Upper lobe of left lung (tissue), 6 donors: Measurements from ENCODE around the gene DSCAM. TPM values are rescaled to one million over a fixed set of nuclear protein-coding genes. Genes with fewer than 3 reads are reported as not detected.

Experiments used
- ATAC-seq, 2 donors: fragments of 200-7000 bp; cut with Tn5 transposase; one replicate each; pipeline ENCODE4 v1.9.1; 2022; ENCODE audit warnings: mild to moderate bottlenecking in 2 of 2, moderate library complexity in 2 of 2; ENCODE audit not compliant: low FRiP score in 2 of 2
- DNase-seq, 2 donors: peaks; one replicate each; pipeline ENCODE4 v3.0.0-alpha.2; 2019 to 2020
- H3K27ac ChIP-seq, 4 donors: fragments of 200-600 bp; sonication (generic); one replicate each; pipeline ENCODE4 v1.5.1; 2016 to 2019
- H3K27me3 ChIP-seq, 4 donors: fragments of 200-600 bp; sonication (generic); one replicate each; pipeline ENCODE4 v1.5.1; 2017 to 2019
- H3K36me3 ChIP-seq, 4 donors: fragments of 200-600 bp; sonication (generic); one replicate each; pipeline ENCODE4 v1.5.1; 2016 to 2019
- H3K4me1 ChIP-seq, 4 donors: fragments of 200-600 bp; sonication (generic); one replicate each; pipeline ENCODE4 v1.5.1; 2018 to 2019
- H3K4me3 ChIP-seq, 4 donors: fragments of 200-600 bp; sonication (generic); one replicate each; pipeline ENCODE4 v1.5.1; 2017 to 2019; ENCODE audit warnings: mild to moderate bottlenecking in 2 of 4, moderate library complexity in 1 of 4
- H3K9me3 ChIP-seq, 4 donors: fragments of 200-600 bp; sonication (generic); one replicate each; pipeline ENCODE4 v1.5.1; 2018 to 2019
- EP300 ChIP-seq, 4 donors: sonication (generic); formaldehyde crosslinking; IDR thresholded peaks; one replicate each; pipeline ENCODE4 v1.5.1; 2017; ENCODE audit warnings: antibody characterized with exemption in 4 of 4, control low read depth in 2 of 4
- POLR2A ChIP-seq, 4 donors: fragments of 450-650 bp; IDR thresholded peaks; one replicate each; pipeline ENCODE4 v1.5.1; 2016 to 2017; ENCODE audit warnings: antibody characterized with exemption in 4 of 4, mild to moderate bottlenecking in 2 of 4
- POLR2AphosphoS5 ChIP-seq, 2 donors: sonication (generic); formaldehyde crosslinking; IDR thresholded peaks; one replicate each; pipeline ENCODE4 v1.5.1; 2017; ENCODE audit warnings: antibody characterized with exemption in 2 of 2
- WGBS, 2 donors: methylation state at CpG; one replicate each; pipeline ENCODE4 v1.1.5; 2017 to 2018; 5-methylcytosine and 5-hydroxymethylcytosine counted together
- total RNA-seq, 6 donors: library from RNA; depleted of rRNA in 4 of 6; stranded (reverse); fragments of >200 nt in 4 of 6; gene quantifications; one replicate each; pipeline versions ENCODE4 v1.1.0 to v1.2.1, GENCODE V29; 2016 to 2021
- TF ChIP-seq, protein P1 (sequence below), 6 experiments: fragments of 450-650 bp in 4 of 6; fragments of 200-600 bp in 2 of 6; sonication (generic) in 2 of 6; IDR thresholded peaks; one replicate each; pipeline ENCODE4 v1.5.1; 2016 to 2019; ENCODE audit warnings: antibody characterized with exemption in 6 of 6
- donor health status: DM: no; HTN: no; CAD: no; lungs with moderate emphysema.
- donor health status: DM: no; HTN: yes; CAD: no; lungs with severe emphysema.

The DSCAM gene
- total RNA-seq, 6 donors from 2014 or later, result under 0.01 to 0.61 (median 0.26) TPM; not detected in 1

GRCh38 chr21:40555021-40555528 lies 291.9 kb downstream of the DSCAM start:
- H3K36me3 ChIP-seq, result no peaks in the 10 kb centered on the region
- no peak for TF ChIP-seq POLR2A (IDR thresholded peaks at IDR 0.05)
- TF ChIP-seq POLR2AphosphoS5 (IDR thresholded peaks at IDR 0.05), result no peak
- TF ChIP-seq, protein P1, sequence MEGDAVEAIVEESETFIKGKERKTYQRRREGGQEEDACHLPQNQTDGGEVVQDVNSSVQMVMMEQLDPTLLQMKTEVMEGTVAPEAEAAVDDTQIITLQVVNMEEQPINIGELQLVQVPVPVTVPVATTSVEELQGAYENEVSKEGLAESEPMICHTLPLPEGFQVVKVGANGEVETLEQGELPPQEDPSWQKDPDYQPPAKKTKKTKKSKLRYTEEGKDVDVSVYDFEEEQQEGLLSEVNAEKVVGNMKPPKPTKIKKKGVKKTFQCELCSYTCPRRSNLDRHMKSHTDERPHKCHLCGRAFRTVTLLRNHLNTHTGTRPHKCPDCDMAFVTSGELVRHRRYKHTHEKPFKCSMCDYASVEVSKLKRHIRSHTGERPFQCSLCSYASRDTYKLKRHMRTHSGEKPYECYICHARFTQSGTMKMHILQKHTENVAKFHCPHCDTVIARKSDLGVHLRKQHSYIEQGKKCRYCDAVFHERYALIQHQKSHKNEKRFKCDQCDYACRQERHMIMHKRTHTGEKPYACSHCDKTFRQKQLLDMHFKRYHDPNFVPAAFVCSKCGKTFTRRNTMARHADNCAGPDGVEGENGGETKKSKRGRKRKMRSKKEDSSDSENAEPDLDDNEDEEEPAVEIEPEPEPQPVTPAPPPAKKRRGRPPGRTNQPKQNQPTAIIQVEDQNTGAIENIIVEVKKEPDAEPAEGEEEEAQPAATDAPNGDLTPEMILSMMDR (IDR thresholded peaks at IDR 0.05), result no peak
- TF ChIP-seq EP300 (IDR thresholded peaks at IDR 0.05), result no peak
- DNase-seq (no peak), ATAC-seq (no peak)
- H3K4me1 ChIP-seq, result no peaks in the 10 kb centered on the region
- no peaks in the 10 kb centered on the region for H3K27me3 ChIP-seq
- H3K4me3 ChIP-seq, result no peak overlapping the region
- 76 to 80% methylated on average over 2 of the region's 2 CpGs for WGBS, 2 donors
- H3K27ac ChIP-seq, result no peak overlapping the region
- H3K9me3 ChIP-seq, result no peaks in the 10 kb centered on the region

- H3K27ac ChIP-seq, result no peak overlapping the region
- no peak for ATAC-seq
- WGBS, 2 donors, result 84 to 88% methylated on average over 3 of the region's 3 CpGs
Measured at GRCh38 chr21:40553781-40554180, 293.2 kb downstream of the DSCAM start.

DNA sequence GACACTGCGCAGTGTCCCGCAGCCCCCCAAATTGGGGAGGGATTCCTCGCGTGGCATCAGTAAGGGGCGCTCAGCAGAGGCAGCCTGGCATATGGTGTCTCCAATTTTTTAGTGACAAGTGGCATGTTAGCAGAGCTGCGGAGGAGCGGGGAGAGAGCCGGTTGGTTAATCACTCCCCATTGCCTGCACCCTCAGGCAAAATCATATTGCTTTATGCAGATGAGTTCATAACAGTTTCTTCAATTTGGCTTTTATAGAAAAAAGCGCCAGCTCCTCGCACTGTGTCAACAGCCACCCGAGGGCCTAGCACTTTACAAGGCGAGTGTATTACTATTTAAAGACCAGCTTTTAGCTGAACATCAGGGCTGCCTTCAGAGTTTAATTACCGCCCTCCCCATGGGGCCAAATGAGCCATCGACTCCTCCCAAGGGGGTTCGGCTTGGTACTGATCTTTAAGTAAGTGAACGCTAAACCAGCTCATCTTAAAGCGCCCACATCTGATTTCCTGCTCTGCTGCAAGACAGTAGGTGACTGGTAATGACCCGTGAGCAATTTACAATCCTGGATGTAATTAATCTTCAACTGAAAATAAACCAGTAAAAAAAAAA lies 298.9 kb downstream of the DSCAM start:
- Histone ChIP-seq H3K4me1 (no peaks in the 10 kb centered on the region), H3K27ac (no peak overlapping the region), H3K27me3 (no peaks in the 10 kb centered on the region), H3K9me3 (peaks cover 0 to 12% (median 0%) of the 10 kb centered on the region in 4 donors), H3K4me3 (no peak overlapping the region), H3K36me3 (no peaks in the 10 kb centered on the region)
- 80 to 81% methylated on average over 14 to 18 of the region's 18 CpGs for WGBS, 2 donors
- DNase-seq, result no peak
- TF ChIP-seq POLR2AphosphoS5 (IDR thresholded peaks at IDR 0.05) (no peak), EP300 (IDR thresholded peaks at IDR 0.05) (no peak), POLR2A (IDR thresholded peaks at IDR 0.05) (no peak)
- TF ChIP-seq, protein P1 (IDR thresholded peaks at IDR 0.05), result no peak
- ATAC-seq, result no peak

More at GRCh38 chr21:40553781-40554180, 293.2 kb downstream of the DSCAM start:
- TF ChIP-seq EP300 (IDR thresholded peaks at IDR 0.05) (no peak), POLR2AphosphoS5 (IDR thresholded peaks at IDR 0.05) (no peak), POLR2A (IDR thresholded peaks at IDR 0.05) (no peak)
- TF ChIP-seq, protein P1 (IDR thresholded peaks at IDR 0.05), result no peak
- H3K9me3 ChIP-seq, result no peaks in the 10 kb centered on the region
- no peaks in the 10 kb centered on the region for H3K4me1 ChIP-seq
- DNase-seq, result no peak
- H3K4me3 ChIP-seq, result no peak overlapping the region
- H3K36me3 ChIP-seq, result no peaks in the 10 kb centered on the region
- H3K27me3 ChIP-seq, result no peaks in the 10 kb centered on the region

DNA sequence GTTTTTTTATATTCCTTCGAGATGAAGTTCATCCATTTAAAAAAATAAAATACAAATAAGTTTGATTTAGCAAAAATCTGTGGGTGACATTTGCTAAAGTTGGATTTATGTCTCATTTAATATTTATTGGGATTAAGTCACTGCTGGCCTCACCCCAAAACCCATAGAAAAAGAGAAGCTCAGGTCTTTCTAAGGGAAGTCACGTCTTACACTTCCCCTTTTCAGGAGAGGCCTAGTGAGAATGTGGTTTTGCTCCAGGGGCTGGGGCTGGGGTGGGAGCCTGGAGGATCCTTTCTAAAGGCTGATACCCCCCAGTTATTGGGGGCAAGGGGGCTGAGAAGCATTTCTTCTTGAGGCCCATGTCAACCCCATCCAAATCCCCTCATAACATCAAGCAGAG lies 300.3 kb downstream of the DSCAM start:
- WGBS, 2 donors, result 54 to 66% methylated on average over 2 of the region's 2 CpGs
- Histone ChIP-seq H3K4me3 (no peak overlapping the region), H3K9me3 (peaks cover 0 to 12% (median 0%) of the 10 kb centered on the region in 4 donors), H3K27me3 (no peaks in the 10 kb centered on the region), H3K4me1 (no peaks in the 10 kb centered on the region), H3K27ac (no peak overlapping the region), H3K36me3 (no peaks in the 10 kb centered on the region)
- no peak for DNase-seq
- TF ChIP-seq POLR2A (IDR thresholded peaks at IDR 0.05) (no peak), POLR2AphosphoS5 (IDR thresholded peaks at IDR 0.05) (no peak), EP300 (IDR thresholded peaks at IDR 0.05) (no peak)
- TF ChIP-seq, protein P1 (IDR thresholded peaks at IDR 0.05), result no peak
- ATAC-seq, result peak in 1 of 2 donors; percentile 58

- Histone ChIP-seq H3K4me3 (no peak overlapping the region), H3K36me3 (no peaks in the 10 kb centered on the region), H3K4me1 (no peaks in the 10 kb centered on the region), H3K9me3 (peaks cover 0 to 9% (median 0%) of the 10 kb centered on the region in 4 donors), H3K27me3 (no peaks in the 10 kb centered on the region), H3K27ac (no peak overlapping the region)
- no peak for DNase-seq
- 82 to 86% methylated on average over 6 of the region's 6 CpGs for WGBS, 2 donors
- no peak for ATAC-seq
- TF ChIP-seq, protein P1 (IDR thresholded peaks at IDR 0.05), result no peak
- no peak for TF ChIP-seq POLR2A (IDR thresholded peaks at IDR 0.05)
- TF ChIP-seq POLR2AphosphoS5 (IDR thresholded peaks at IDR 0.05), result no peak
- no peak for TF ChIP-seq EP300 (IDR thresholded peaks at IDR 0.05)
Measured at GRCh38 chr21:40540216-40540615, 306.7 kb downstream of the DSCAM start.
